ENCODE results near the gene TREM1.

TREM1 gene

DNA sequence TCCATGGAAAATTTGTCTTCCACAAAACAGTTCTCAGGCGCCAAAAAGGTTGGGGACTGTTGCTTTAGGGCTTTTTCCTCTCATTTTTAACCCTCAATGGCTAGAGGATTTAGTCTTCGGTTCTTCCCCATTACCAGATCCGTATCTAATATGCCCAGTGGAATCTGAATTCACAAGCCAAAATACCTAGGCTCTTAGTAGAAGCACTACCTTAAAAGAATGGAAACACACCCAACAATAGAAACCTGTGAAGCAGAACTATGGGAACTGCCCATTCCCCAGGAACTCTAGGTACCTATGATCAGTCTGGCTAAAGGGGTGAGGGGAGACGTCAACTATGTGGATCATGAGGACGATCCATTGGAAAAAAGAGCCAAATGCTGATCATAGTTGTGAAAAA is 55.2 kb downstream of the TREM1 start:
- no peak overlapping the region for H2AK5ac ChIP-seq (ENCODE audit: low read length)
- H3K18ac ChIP-seq (ENCODE audit: low read length) = no peak overlapping the region
- no peak overlapping the region for H3K23ac ChIP-seq (ENCODE audit: low read length)
- H3K4me2 ChIP-seq (ENCODE audit: low read length) = no peak overlapping the region
- H3K36me3 ChIP-seq (ENCODE audit: control insufficient read depth in 1 of 2, insufficient read depth in 2 of 2, low read length in 2 of 2) = no peaks in the 10 kb centered on the region
- no peak overlapping the region for H3K4ac ChIP-seq (ENCODE audit: low read depth, low read length)
- no CpG with 5 or more reads among the region's 5 CpGs for WGBS (ENCODE audit: extremely low coverage, insufficient coverage, insufficient read length)
- no peak overlapping the region for H3K14ac ChIP-seq (ENCODE audit: low read length)
- H4K12ac ChIP-seq (ENCODE audit: low read depth, low read length) = no peak overlapping the region
- H3K9ac ChIP-seq (ENCODE audit: low read length) = no peak overlapping the region
- no peak overlapping the region for H2BK120ac ChIP-seq (ENCODE audit: insufficient read depth, low read length, poor library complexity)
- no peak overlapping the region for H4K8ac ChIP-seq (ENCODE audit: low read depth, low read length)
- H3K27me3 ChIP-seq (ENCODE audit: insufficient read depth, low read length) = no peaks in the 10 kb centered on the region
- no peak overlapping the region for H3K4me3 ChIP-seq (ENCODE audit: low read depth, low read length)
- H2BK5ac ChIP-seq (ENCODE audit: low read depth, low read length, poor library complexity) = no peak overlapping the region
- no peak overlapping the region for H4K91ac ChIP-seq (ENCODE audit: low read depth, low read length)
- H3K27ac ChIP-seq (ENCODE audit: low read depth, low read length) = no peak overlapping the region
- H3K9me3 ChIP-seq (ENCODE audit: insufficient read depth, low read depth, low read length) = no peaks in the 10 kb centered on the region
- no peak overlapping the region for H2AFZ ChIP-seq (ENCODE audit: insufficient read depth, low read length, poor library complexity)
- no peaks in the 10 kb centered on the region for H3K79me1 ChIP-seq (ENCODE audit: low read length)
- peaks cover 4 to 6% of the 10 kb centered on the region in 2 experiments for H3K4me1 ChIP-seq (ENCODE audit: control insufficient read depth in 1 of 2, insufficient read depth in 2 of 2, low read length in 2 of 2)
- no peak for DNase-seq
- no peak overlapping the region for H2BK12ac ChIP-seq (ENCODE audit: low read length)
- H3K79me2 ChIP-seq (ENCODE audit: control insufficient read depth, insufficient read depth, low read length, poor library complexity) = no peaks in the 10 kb centered on the region

DNA sequence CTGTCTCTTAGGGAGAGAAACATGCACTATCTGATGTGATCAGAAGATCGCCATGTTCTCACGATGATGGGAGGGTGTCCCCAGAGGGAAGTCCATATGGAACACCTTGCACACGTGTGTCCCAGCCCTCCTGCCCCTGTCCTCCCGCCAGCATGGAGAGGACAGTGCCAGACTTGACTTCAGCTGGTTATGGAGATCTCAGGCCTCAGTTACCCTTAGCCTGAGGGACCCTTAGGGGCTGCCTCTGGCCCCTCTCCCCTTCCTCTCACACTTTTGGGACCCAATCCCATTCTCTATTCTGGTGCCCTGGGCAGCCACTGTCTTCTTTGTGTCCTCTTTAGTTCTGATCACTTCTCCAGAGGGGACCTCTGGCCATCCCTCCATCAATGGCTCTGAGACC is 56.8 kb downstream of the TREM1 start:
- Histone ChIP-seq H3K27ac (ENCODE audit: low read depth, low read length) (no peak overlapping the region), H3K14ac (ENCODE audit: low read length) (no peak overlapping the region), H3K79me2 (ENCODE audit: control insufficient read depth, insufficient read depth, low read length, poor library complexity) (no peaks in the 10 kb centered on the region), H2AK5ac (ENCODE audit: low read length) (no peak overlapping the region), H4K91ac (ENCODE audit: low read depth, low read length) (no peak overlapping the region), H2BK120ac (ENCODE audit: insufficient read depth, low read length, poor library complexity) (no peak overlapping the region), H3K9me3 (ENCODE audit: insufficient read depth, low read depth, low read length) (no peaks in the 10 kb centered on the region), H4K12ac (ENCODE audit: low read depth, low read length) (no peak overlapping the region), H3K79me1 (ENCODE audit: low read length) (no peaks in the 10 kb centered on the region), H3K27me3 (ENCODE audit: insufficient read depth, low read length) (no peaks in the 10 kb centered on the region), H4K8ac (ENCODE audit: low read depth, low read length) (no peak overlapping the region), H3K4me1 (ENCODE audit: control insufficient read depth in 1 of 2, insufficient read depth in 2 of 2, low read length in 2 of 2) (peaks cover 4 to 6% of the 10 kb centered on the region in 2 experiments), H3K23ac (ENCODE audit: low read length) (no peak overlapping the region), H3K4ac (ENCODE audit: low read depth, low read length) (no peak overlapping the region), H2AFZ (ENCODE audit: insufficient read depth, low read length, poor library complexity) (no peak overlapping the region), H3K9ac (ENCODE audit: low read length) (no peak overlapping the region), H2BK12ac (ENCODE audit: low read length) (no peak overlapping the region), H2BK5ac (ENCODE audit: low read depth, low read length, poor library complexity) (no peak overlapping the region), H3K4me3 (ENCODE audit: low read depth, low read length) (no peak overlapping the region), H3K4me2 (ENCODE audit: low read length) (no peak overlapping the region), H3K18ac (ENCODE audit: low read length) (no peak overlapping the region), H3K36me3 (ENCODE audit: control insufficient read depth in 1 of 2, insufficient read depth in 2 of 2, low read length in 2 of 2) (no peaks in the 10 kb centered on the region)
- DNase-seq = no peak
- no CpG with 5 or more reads among the region's 4 CpGs for WGBS (ENCODE audit: extremely low coverage, insufficient coverage, insufficient read length)

DNA sequence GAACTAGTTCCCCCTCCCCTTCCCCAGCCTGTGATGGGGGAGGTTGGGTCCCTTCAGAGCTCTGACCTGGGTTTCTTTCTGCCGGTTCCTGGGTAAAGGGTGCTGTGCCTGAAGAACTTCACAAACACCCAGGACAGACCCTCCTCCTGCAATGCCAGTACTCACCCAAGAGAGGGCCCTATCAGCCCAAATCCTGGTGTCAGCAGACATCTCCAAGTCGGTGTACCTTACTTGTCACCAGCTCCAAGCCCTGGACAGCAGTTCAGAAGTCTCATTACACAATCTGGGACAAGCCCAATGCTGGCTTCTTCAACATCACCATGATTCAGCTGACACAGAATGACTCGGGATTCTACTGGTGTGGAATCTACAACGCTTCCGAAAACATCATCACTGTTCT is 57.9 kb downstream of the TREM1 start:
- DNase-seq = peak; percentile 18
- H3K4ac ChIP-seq (ENCODE audit: low read depth, low read length) = no peak overlapping the region
- no peak overlapping the region for H2BK120ac ChIP-seq (ENCODE audit: insufficient read depth, low read length, poor library complexity)
- no peak overlapping the region for H3K18ac ChIP-seq (ENCODE audit: low read length)
- H2AFZ ChIP-seq (ENCODE audit: insufficient read depth, low read length, poor library complexity) = no peak overlapping the region
- H3K36me3 ChIP-seq (ENCODE audit: control insufficient read depth in 1 of 2, insufficient read depth in 2 of 2, low read length in 2 of 2) = no peaks in the 10 kb centered on the region
- no peak overlapping the region for H3K9ac ChIP-seq (ENCODE audit: low read length)
- no peaks in the 10 kb centered on the region for H3K9me3 ChIP-seq (ENCODE audit: insufficient read depth, low read depth, low read length)
- no peak overlapping the region for H3K4me2 ChIP-seq (ENCODE audit: low read length)
- H3K27ac ChIP-seq (ENCODE audit: low read depth, low read length) = no peak overlapping the region
- H3K4me1 ChIP-seq (ENCODE audit: control insufficient read depth in 1 of 2, insufficient read depth in 2 of 2, low read length in 2 of 2) = peaks cover 4 to 6% of the 10 kb centered on the region in 2 experiments
- H3K79me2 ChIP-seq (ENCODE audit: control insufficient read depth, insufficient read depth, low read length, poor library complexity) = no peaks in the 10 kb centered on the region
- no peak overlapping the region for H2BK12ac ChIP-seq (ENCODE audit: low read length)
- no peak overlapping the region for H4K8ac ChIP-seq (ENCODE audit: low read depth, low read length)
- no peak overlapping the region for H3K4me3 ChIP-seq (ENCODE audit: low read depth, low read length)
- H3K23ac ChIP-seq (ENCODE audit: low read length) = no peak overlapping the region
- H3K79me1 ChIP-seq (ENCODE audit: low read length) = no peaks in the 10 kb centered on the region
- H3K14ac ChIP-seq (ENCODE audit: low read length) = no peak overlapping the region
- no CpG with 5 or more reads among the region's 5 CpGs for WGBS (ENCODE audit: extremely low coverage, insufficient coverage, insufficient read length)
- no peak overlapping the region for H2AK5ac ChIP-seq (ENCODE audit: low read length)
- no peak overlapping the region for H4K12ac ChIP-seq (ENCODE audit: low read depth, low read length)
- no peak overlapping the region for H2BK5ac ChIP-seq (ENCODE audit: low read depth, low read length, poor library complexity)
- H3K27me3 ChIP-seq (ENCODE audit: insufficient read depth, low read length) = no peaks in the 10 kb centered on the region
- no peak overlapping the region for H4K91ac ChIP-seq (ENCODE audit: low read depth, low read length)

DNA sequence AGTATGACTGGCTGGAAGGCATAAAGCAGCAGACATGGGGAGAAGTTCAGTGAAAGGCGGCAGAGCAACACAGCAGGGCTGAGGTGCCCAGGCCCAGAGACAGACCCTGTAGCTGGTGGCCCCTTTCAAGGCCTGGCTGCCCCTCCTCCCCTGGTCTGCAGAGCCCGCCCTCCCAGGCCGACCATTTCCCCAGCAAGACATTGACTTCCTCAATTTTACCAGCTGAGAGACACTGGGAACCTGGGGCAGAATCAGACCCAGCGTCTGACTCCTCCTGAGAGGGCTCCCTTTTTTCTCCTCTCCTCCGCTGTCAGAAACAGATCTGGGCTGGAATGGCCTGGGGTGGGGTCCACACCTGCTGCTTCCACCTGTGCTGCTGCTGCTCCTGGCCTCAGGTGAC is 58.4 kb downstream of the TREM1 start, which contains the start of gene TREML4:
Gene TREML4 (plus strand): TSS at position 254 of the 400 bp plus-strand sequence. CDS start 79 bp downstream, at position 333.
- H3K4me3 ChIP-seq (ENCODE audit: low read depth, low read length) = no peak within 1 kb of the TSS
- peaks cover 4 to 6% of the 10 kb centered on the region in 2 experiments for H3K4me1 ChIP-seq (ENCODE audit: control insufficient read depth in 1 of 2, insufficient read depth in 2 of 2, low read length in 2 of 2)

More for the DNA sequence above, 58.4 kb downstream of the TREM1 start, which contains the start of gene TREML4:
- Histone ChIP-seq H3K23ac (ENCODE audit: low read length) (no peak within 1 kb of the TSS), H2AK5ac (ENCODE audit: low read length) (no peak within 1 kb of the TSS), H3K4me2 (ENCODE audit: low read length) (no peak within 1 kb of the TSS), H3K4ac (ENCODE audit: low read depth, low read length) (no peak within 1 kb of the TSS), H2BK120ac (ENCODE audit: insufficient read depth, low read length, poor library complexity) (no peak within 1 kb of the TSS), H3K27me3 (ENCODE audit: insufficient read depth, low read length) (no peaks in the 10 kb centered on the region), H2BK12ac (ENCODE audit: low read length) (no peak within 1 kb of the TSS), H3K36me3 (ENCODE audit: control insufficient read depth in 1 of 2, insufficient read depth in 2 of 2, low read length in 2 of 2) (no peaks in the 10 kb centered on the region), H3K79me2 (ENCODE audit: control insufficient read depth, insufficient read depth, low read length, poor library complexity) (no peaks in the 10 kb centered on the region), H3K79me1 (ENCODE audit: low read length) (no peaks in the 10 kb centered on the region), H4K8ac (ENCODE audit: low read depth, low read length) (no peak within 1 kb of the TSS), H3K18ac (ENCODE audit: low read length) (no peak within 1 kb of the TSS), H3K27ac (ENCODE audit: low read depth, low read length) (no peak within 1 kb of the TSS), H3K9ac (ENCODE audit: low read length) (no peak within 1 kb of the TSS), H2BK5ac (ENCODE audit: low read depth, low read length, poor library complexity) (no peak within 1 kb of the TSS), H4K91ac (ENCODE audit: low read depth, low read length) (no peak within 1 kb of the TSS), H3K9me3 (ENCODE audit: insufficient read depth, low read depth, low read length) (no peaks in the 10 kb centered on the region), H2AFZ (ENCODE audit: insufficient read depth, low read length, poor library complexity) (no peak within 1 kb of the TSS), H4K12ac (ENCODE audit: low read depth, low read length) (no peak within 1 kb of the TSS), H3K14ac (ENCODE audit: low read length) (no peak within 1 kb of the TSS)
- WGBS (ENCODE audit: extremely low coverage, insufficient coverage, insufficient read length) = no CpG with 5 or more reads among the region's 5 CpGs
- DNase-seq = no peak

Measured in trophoblast cell (in vitro differentiated cells and primary cell).